Lower leg skin (tissue), 4 donors: ENCODE measurements around the gene EMP2. TPM values are rescaled to one million over a fixed set of nuclear protein-coding genes. Genes with fewer than 3 reads are reported as not detected.

Experiments used
- DNase-seq, 2 donors: peaks; one replicate each; pipeline ENCODE4 v3.0.0-alpha.2; 2019; ENCODE audit warnings: low spot score in 2 of 2
- H3K4me3 ChIP-seq: fragments of 200-600 bp; sonication (generic); 2 replicates; pipeline ENCODE4 v1.5.1; 2017; ENCODE audit warnings: mild to moderate bottlenecking, low read depth; ENCODE audit not compliant: poor library complexity, severe bottlenecking
- CTCF ChIP-seq, 3 donors: fragments of 450-650 bp; IDR thresholded peaks; one replicate each; pipeline ENCODE4 v1.5.1; 2016; ENCODE audit warnings: antibody characterized with exemption in 3 of 3, mild to moderate bottlenecking in 3 of 3, moderate library complexity in 2 of 3
- POLR2A ChIP-seq, 2 donors: fragments of 450-650 bp; IDR thresholded peaks; one replicate each; pipeline ENCODE4 v1.6.1; 2016 to 2017; ENCODE audit warnings: antibody characterized with exemption in 2 of 2, mild to moderate bottlenecking in 1 of 2, moderate library complexity in 1 of 2
- WGBS, 2 donors: methylation state at CpG; one replicate each; pipeline ENCODE4 v1.1.5; 2018; 5-methylcytosine and 5-hydroxymethylcytosine counted together
- intact Hi-C: fragments of 100-400 bp; cut with DNase I; formaldehyde crosslinking; loops from one replicate; pipeline ENCODE4 v1.15.0; 2023; ENCODE audit warnings: low total_unique reads
- total RNA-seq, 4 donors: library from RNA; depleted of rRNA; stranded (reverse); fragments of >200 nt; gene quantifications; one replicate each; pipeline ENCODE4 v1.1.0, GENCODE V29; 2016

The EMP2 gene
- total RNA-seq, 4 donors from 2014 or later, result 74.1 to 167 (median 104) TPM

- intact Hi-C loops, result no loop called here
- no peak for DNase-seq
- no peak for TF ChIP-seq POLR2A (IDR thresholded peaks at IDR 0.05)
- TF ChIP-seq CTCF (IDR thresholded peaks at IDR 0.05), result no peak
- H3K4me3 ChIP-seq, result no peak overlapping the region
- 59 to 75% methylated on average over 7 of the region's 7 CpGs for WGBS, 2 donors
Observed at GRCh38 chr16:10599626-10600025, 19.2 kb upstream of the EMP2 start.

- no peak for TF ChIP-seq CTCF (IDR thresholded peaks at IDR 0.05)
- no peak for TF ChIP-seq POLR2A (IDR thresholded peaks at IDR 0.05)
- whole genome bisulfite sequencing, 2 donors, result 10 to 22% methylated on average over 7 to 11 of the region's 11 CpGs
- intact Hi-C loops, result no loop called here
- H3K4me3 ChIP-seq, result no peak overlapping the region
- DNase-seq, result no peak
Observed at GRCh38 chr16:10598157-10598556, 17.8 kb upstream of the EMP2 start.

GRCh38 chr16:10597187-10597601, 16.8 kb upstream of the EMP2 start:
- DNase-seq, result no peak
- WGBS, 2 donors, result 77 to 78% methylated on average over 3 of the region's 3 CpGs
- TF ChIP-seq CTCF (IDR thresholded peaks at IDR 0.05), result no peak
- no peak for TF ChIP-seq POLR2A (IDR thresholded peaks at IDR 0.05)
- intact Hi-C loops, result no loop called here
- no peak overlapping the region for H3K4me3 ChIP-seq

GRCh38 chr16:10594312-10594950, 14.0 kb upstream of the EMP2 start:
- DNase-seq, result peak; percentile 81 to 91
- no peak overlapping the region for H3K4me3 ChIP-seq
- TF ChIP-seq CTCF (IDR thresholded peaks at IDR 0.05) (no peak), POLR2A (IDR thresholded peaks at IDR 0.05) (no peak)
- intact Hi-C loops, result no loop called here
- WGBS, 2 donors, result 26 to 30% methylated on average over 9 of the region's 9 CpGs

GRCh38 chr16:10592611-10593010, 12.2 kb upstream of the EMP2 start:
- DNase-seq, result no peak
- intact Hi-C loops, result no loop called here
- 91 to 94% methylated on average over 1 of the region's 1 CpG for WGBS, 2 donors
- TF ChIP-seq CTCF (IDR thresholded peaks at IDR 0.05), result no peak
- no peak for TF ChIP-seq POLR2A (IDR thresholded peaks at IDR 0.05)
- no peak overlapping the region for H3K4me3 ChIP-seq

GRCh38 chr16:10590342-10590741, 9.9 kb upstream of the EMP2 start:
- H3K4me3 ChIP-seq, result no peak overlapping the region
- DNase-seq, result no peak
- 83 to 96% methylated on average over 4 of the region's 4 CpGs for WGBS, 2 donors
- no peak for TF ChIP-seq CTCF (IDR thresholded peaks at IDR 0.05)
- no peak for TF ChIP-seq POLR2A (IDR thresholded peaks at IDR 0.05)
- intact Hi-C loops, result no loop called here
